Mesenchymal stem cell (in vitro differentiated cells and primary cell): Measurements from ENCODE around the gene BOD1.

Source experiments
- DNase-seq: peaks from one replicate; pipeline ENCODE4 v3.0.0-alpha.2; 2013
- H2AFZ ChIP-seq: one replicate; pipeline ENCODE4 v1.6.1; 2013; ENCODE audit warnings: low read depth, mild to moderate bottlenecking, control low read depth, inconsistent platforms, low read length, moderate library complexity
- H2AK5ac ChIP-seq: 2 replicates; pipeline ENCODE4 v1.6.1; 2013; ENCODE audit warnings: low read length, moderate library complexity, mild to moderate bottlenecking, inconsistent platforms; ENCODE audit not compliant: severe bottlenecking
- H2BK120ac ChIP-seq: one replicate; pipeline ENCODE4 v1.6.1; 2013; ENCODE audit warnings: low read depth, mild to moderate bottlenecking, inconsistent platforms, low read length, moderate library complexity
- H2BK12ac ChIP-seq, 2 experiments: one replicate each; pipeline ENCODE4 v1.6.1; 2013; ENCODE audit warnings: inconsistent platforms in 2 of 2, low read length in 2 of 2, mild to moderate bottlenecking in 2 of 2, moderate library complexity in 2 of 2, control low read depth in 1 of 2
- H2BK15ac ChIP-seq: one replicate; pipeline ENCODE4 v1.6.1; 2013; ENCODE audit warnings: mild to moderate bottlenecking, low read depth, inconsistent platforms; ENCODE audit not compliant: poor library complexity, severe bottlenecking
- H2BK5ac ChIP-seq: 2 replicates; pipeline ENCODE4 v1.6.1; 2013; ENCODE audit warnings: low read depth, mild to moderate bottlenecking, low read length, control low read depth, inconsistent platforms; ENCODE audit not compliant: poor library complexity, severe bottlenecking
- H3K14ac ChIP-seq, 2 experiments: one replicate each; pipeline ENCODE4 v1.6.1; 2013; ENCODE audit warnings: inconsistent platforms in 2 of 2, low read length in 2 of 2, control low read depth in 1 of 2, mild to moderate bottlenecking in 1 of 2, moderate library complexity in 1 of 2
- H3K18ac ChIP-seq, 2 experiments: one replicate each; pipeline ENCODE4 v1.6.1; 2013; ENCODE audit warnings: inconsistent platforms in 2 of 2, low read length in 2 of 2, control low read depth in 1 of 2, low read depth in 1 of 2, mild to moderate bottlenecking in 1 of 2
- H3K23ac ChIP-seq, 2 experiments: one replicate each; pipeline ENCODE4 v1.6.1; 2013; ENCODE audit warnings: inconsistent platforms in 2 of 2, low read length in 2 of 2, mild to moderate bottlenecking in 2 of 2, moderate library complexity in 2 of 2, control low read depth in 1 of 2
- H3K27ac ChIP-seq: 2 replicates; pipeline ENCODE4 v1.5.1; 2013; ENCODE audit warnings: mild to moderate bottlenecking, moderate library complexity, low read length, control low read depth, inconsistent platforms; ENCODE audit not compliant: poor library complexity, severe bottlenecking
- H3K27me3 ChIP-seq, 2 experiments: 2 replicates each; pipeline versions ENCODE4 v1.6.1 to v1.7.0; 2013; ENCODE audit warnings: low read length in 2 of 2, mild to moderate bottlenecking in 2 of 2, moderate library complexity in 2 of 2, control low read depth in 1 of 2, inconsistent platforms in 1 of 2; ENCODE audit not compliant: control insufficient read depth in 1 of 2, insufficient read depth in 1 of 2
- H3K36me3 ChIP-seq, 2 experiments: 2 replicates each; pipeline versions ENCODE4 v1.6.1 to v1.7.0; 2013; ENCODE audit warnings: low read length in 2 of 2, control low read depth in 1 of 2, inconsistent platforms in 1 of 2, low read depth in 1 of 2, mild to moderate bottlenecking in 1 of 2; ENCODE audit not compliant: insufficient read depth in 2 of 2, control insufficient read depth in 1 of 2
- H3K4ac ChIP-seq, 2 experiments: one replicate each; pipeline ENCODE4 v1.6.1; 2013; ENCODE audit warnings: inconsistent platforms in 2 of 2, low read length in 2 of 2, mild to moderate bottlenecking in 2 of 2, moderate library complexity in 2 of 2, control low read depth in 1 of 2, low read depth in 1 of 2
- H3K4me1 ChIP-seq: 2 replicates; pipeline ENCODE4 v1.6.1; 2013; ENCODE audit warnings: low read depth, low read length, control low read depth; ENCODE audit not compliant: control insufficient read depth, insufficient read depth
- H3K4me2 ChIP-seq: 2 replicates; pipeline ENCODE4 v1.6.1; 2013; ENCODE audit warnings: low read length, mild to moderate bottlenecking, inconsistent platforms; ENCODE audit not compliant: poor library complexity, severe bottlenecking
- H3K4me3 ChIP-seq, 2 experiments: 2 replicates each; pipeline versions ENCODE4 v1.5.1 to v1.7.0; 2013; ENCODE audit warnings: low read length in 2 of 2, mild to moderate bottlenecking in 2 of 2, control low read depth in 1 of 2, low read depth in 1 of 2; ENCODE audit not compliant: insufficient read depth in 1 of 2
- H3K79me1 ChIP-seq: replicated peaks from 2 replicates; pipeline ENCODE4 v1.6.1; 2013; ENCODE audit warnings: mild to moderate bottlenecking, control low read depth, low read length, inconsistent platforms; ENCODE audit not compliant: poor library complexity, severe bottlenecking
- H3K9ac ChIP-seq: 2 replicates; pipeline ENCODE4 v1.7.0; 2013; ENCODE audit warnings: mild to moderate bottlenecking, low read length, moderate library complexity
- H3K9me3 ChIP-seq: 2 replicates; pipeline ENCODE4 v1.7.0; 2013; ENCODE audit warnings: mild to moderate bottlenecking, low read length; ENCODE audit not compliant: control insufficient read depth
- H4K8ac ChIP-seq: one replicate; pipeline ENCODE4 v1.6.1; 2013; ENCODE audit warnings: inconsistent platforms, mild to moderate bottlenecking, low read length, moderate library complexity
- H4K91ac ChIP-seq: one replicate; pipeline ENCODE4 v1.6.1; 2013; ENCODE audit warnings: mild to moderate bottlenecking, low read length, inconsistent platforms
- WGBS: methylation state at CpG from one replicate; pipeline ENCODE4 v1.1.7; 2013; ENCODE audit warnings: mixed read lengths; 5-methylcytosine and 5-hydroxymethylcytosine counted together

Gene BOD1

DNA sequence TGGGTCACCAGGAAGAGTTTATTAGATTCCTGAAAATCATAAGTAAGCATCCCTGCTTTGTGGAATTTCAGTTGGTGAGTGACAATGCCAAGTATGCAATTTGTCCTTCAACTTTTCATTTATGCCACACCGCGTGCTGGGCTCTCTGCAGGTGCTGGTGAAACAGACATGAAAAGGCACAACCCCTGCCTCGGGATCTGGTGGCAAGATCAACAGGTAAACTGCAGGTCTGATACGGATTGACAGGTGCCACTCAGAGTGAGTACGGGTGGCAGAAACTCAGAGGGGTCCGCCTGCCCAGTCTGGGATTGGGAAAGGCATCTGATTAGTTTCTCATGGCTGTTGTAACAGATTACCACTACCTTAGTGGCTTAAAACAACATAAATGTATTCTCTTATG lies 40.5 kb downstream of the BOD1 start:
- Histone ChIP-seq H2AK5ac (no peak overlapping the region), H2BK12ac (no peak overlapping the region), H3K27ac (no peak overlapping the region), H4K8ac (no peak overlapping the region), H2BK5ac (no peak overlapping the region), H3K18ac (no peak overlapping the region), H3K14ac (no peak overlapping the region), H3K4me2 (no peak overlapping the region), H2AFZ (no peak overlapping the region), H2BK120ac (no peak overlapping the region), H3K79me1 (no peaks in the 10 kb centered on the region), H3K23ac (no peak overlapping the region), H3K4me1 (peaks cover 2% of the 10 kb centered on the region), H3K4ac (no peak overlapping the region), H2BK15ac (peak overlapping the region; percentile 7), H3K36me3 (no peaks in the 10 kb centered on the region), H3K27me3 (no peaks in the 10 kb centered on the region), H3K9me3 (peaks cover 13% of the 10 kb centered on the region), H3K9ac (no peak overlapping the region), H4K91ac (no peak overlapping the region), H3K4me3 (no peak overlapping the region)
- DNase-seq = no peak
- 92% methylated on average over 5 of the region's 6 CpGs for WGBS

DNA sequence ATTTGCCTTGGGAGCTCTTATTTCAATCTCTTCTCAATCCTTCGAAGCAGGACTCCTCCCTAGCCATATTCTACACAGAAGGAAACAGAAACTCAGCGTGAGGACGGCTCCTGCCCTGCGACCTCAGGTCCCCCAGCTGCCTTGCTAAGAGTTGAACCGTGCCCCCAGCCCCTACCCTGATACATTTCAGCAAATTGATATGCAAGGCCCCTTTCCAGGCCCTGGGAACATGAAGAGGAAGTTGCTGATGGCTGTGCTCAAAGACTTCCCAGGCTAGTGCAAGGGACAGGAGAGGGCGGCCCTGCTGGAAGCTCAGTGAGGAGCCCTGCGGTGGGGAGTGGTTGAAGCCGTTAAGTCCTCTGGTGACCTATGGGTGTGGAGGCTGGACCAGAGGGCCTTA lies 41.5 kb downstream of the BOD1 start:
- Histone ChIP-seq H2AFZ (no peak overlapping the region), H3K79me1 (no peaks in the 10 kb centered on the region), H2BK15ac (no peak overlapping the region), H3K27ac (no peak overlapping the region), H2BK5ac (no peak overlapping the region), H3K4me3 (no peak overlapping the region), H3K18ac (peak overlapping the region in 1 of 2 experiments; percentile 16), H3K9me3 (peaks cover 13% of the 10 kb centered on the region), H3K36me3 (no peaks in the 10 kb centered on the region), H2BK120ac (no peak overlapping the region), H3K14ac (no peak overlapping the region), H4K91ac (no peak overlapping the region), H3K23ac (no peak overlapping the region), H3K4me2 (no peak overlapping the region), H2BK12ac (peak overlapping the region in 1 of 2 experiments; percentile 21), H4K8ac (no peak overlapping the region), H3K4me1 (peaks cover 2% of the 10 kb centered on the region), H2AK5ac (no peak overlapping the region), H3K4ac (peak overlapping the region in 1 of 2 experiments; percentile 27), H3K9ac (no peak overlapping the region), H3K27me3 (no peaks in the 10 kb centered on the region)
- 76% methylated on average over 7 of the region's 8 CpGs for WGBS
- DNase-seq = no peak

DNA sequence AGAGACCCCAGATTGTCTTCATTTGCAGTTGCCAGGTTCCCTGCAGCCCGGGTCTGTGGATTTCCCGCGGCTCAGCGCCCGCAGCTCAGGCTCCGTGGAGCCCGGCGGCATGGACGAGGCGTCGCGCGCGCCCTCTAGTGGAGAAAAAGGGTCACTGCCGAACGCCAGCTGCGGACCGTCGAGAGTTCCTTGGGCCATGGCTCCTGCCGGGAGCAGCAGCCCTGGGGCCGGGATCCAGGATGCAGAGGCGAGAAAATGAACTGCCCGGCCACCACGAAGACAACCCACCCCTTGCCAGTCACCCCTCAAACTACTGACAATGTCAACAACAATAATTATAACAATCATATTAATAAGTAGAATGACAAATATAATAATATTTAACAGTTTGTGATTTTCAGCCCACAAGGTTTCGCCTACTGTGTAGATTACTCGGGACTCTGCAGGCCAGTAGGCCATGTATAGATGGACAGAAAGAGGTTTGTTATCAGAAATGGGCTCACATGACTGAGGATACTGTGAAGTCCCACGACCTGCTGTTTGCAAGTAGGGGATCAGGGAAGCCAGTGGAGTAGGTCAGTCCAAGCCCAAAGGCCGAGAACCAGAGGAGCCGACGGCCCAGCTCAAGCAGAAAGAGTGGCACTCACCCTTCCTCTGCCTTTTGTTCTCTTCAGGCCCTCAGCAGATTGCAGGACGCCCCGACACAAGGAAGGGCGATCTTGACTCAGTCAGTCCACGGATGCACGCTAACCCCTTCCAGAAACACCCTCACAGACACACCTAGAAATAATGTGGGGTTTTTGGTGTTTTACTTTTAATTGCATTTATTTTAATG lies 43.1 kb downstream of the BOD1 start:
- H3K4me2 ChIP-seq = peak overlapping the region; percentile 68
- WGBS = 37% methylated on average over 20 of the region's 35 CpGs
- H3K14ac ChIP-seq = no peak overlapping the region
- peaks cover 7% of the 10 kb centered on the region for H3K9me3 ChIP-seq
- H3K36me3 ChIP-seq = no peaks in the 10 kb centered on the region
- peak overlapping the region in 1 of 2 experiments; percentile 37 for H3K18ac ChIP-seq
- H2AFZ ChIP-seq = no peak overlapping the region
- peak overlapping the region in 1 of 2 experiments; percentile 84 for H2BK12ac ChIP-seq
- H3K9ac ChIP-seq = peak overlapping the region; percentile 62
- peak; percentile 69 for DNase-seq
- H2AK5ac ChIP-seq = no peak overlapping the region
- no peaks in the 10 kb centered on the region for H3K79me1 ChIP-seq
- no peak overlapping the region for H2BK5ac ChIP-seq
- peak overlapping the region; percentile 68 for H4K8ac ChIP-seq
- H4K91ac ChIP-seq = peak overlapping the region; percentile 53
- peaks cover 2% of the 10 kb centered on the region for H3K4me1 ChIP-seq
- H3K4me3 ChIP-seq = peak overlapping the region in 1 of 2 experiments; percentile 69
- peak overlapping the region in 1 of 2 experiments; percentile 18 for H3K23ac ChIP-seq
- no peaks in the 10 kb centered on the region for H3K27me3 ChIP-seq
- H2BK15ac ChIP-seq = peak overlapping the region; percentile 26
- H3K27ac ChIP-seq = no peak overlapping the region
- H2BK120ac ChIP-seq = no peak overlapping the region
- no peak overlapping the region for H3K4ac ChIP-seq

DNA sequence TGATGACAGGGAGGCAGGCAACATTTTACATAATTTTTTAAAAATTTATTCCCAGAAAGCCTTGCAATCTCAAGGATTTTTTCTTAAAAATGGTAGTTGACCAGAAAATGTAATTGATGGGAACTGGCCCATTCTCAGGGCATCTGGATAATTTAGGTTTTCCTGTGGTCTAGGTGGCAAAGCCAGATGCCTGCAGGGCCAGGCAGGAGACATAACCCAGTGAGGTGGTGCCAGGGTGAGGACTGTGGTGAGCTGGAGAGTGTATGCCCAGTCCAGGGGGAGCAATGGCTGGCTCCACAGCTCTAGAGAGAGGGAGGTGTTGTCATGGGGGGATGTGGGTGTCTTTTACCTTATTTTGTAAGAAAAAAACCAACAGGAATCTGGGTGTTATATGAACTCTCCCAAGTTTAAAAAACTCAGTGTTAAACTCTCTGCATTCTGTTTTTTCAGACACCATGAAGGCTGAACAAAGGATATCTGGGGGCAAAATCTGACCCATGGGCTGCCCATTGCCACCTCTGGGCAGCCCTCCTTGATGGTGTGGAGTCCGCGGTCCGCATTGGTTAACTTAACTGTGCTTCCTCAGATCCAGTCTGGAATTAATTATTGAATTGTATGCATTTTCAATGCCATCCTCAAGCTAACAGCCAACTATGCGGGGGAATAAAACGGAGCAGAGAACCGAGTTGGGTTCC lies 43.9 kb downstream of the BOD1 start:
- peaks cover 2% of the 10 kb centered on the region for H3K4me1 ChIP-seq
- H3K4me3 ChIP-seq = peak overlapping the region in 1 of 2 experiments; percentile 69
- peak overlapping the region; percentile 40 to 90 for H3K18ac ChIP-seq
- peak overlapping the region; percentile 62 for H3K9ac ChIP-seq
- peak overlapping the region; percentile 35 to 56 for H2BK12ac ChIP-seq
- no peak overlapping the region for H3K27ac ChIP-seq
- H2BK15ac ChIP-seq = peak overlapping the region; percentile 78
- H2BK5ac ChIP-seq = no peak overlapping the region
- H3K14ac ChIP-seq = no peak overlapping the region
- H2AK5ac ChIP-seq = no peak overlapping the region
- peak overlapping the region; percentile 52 for H4K91ac ChIP-seq
- H3K4me2 ChIP-seq = peak overlapping the region; percentile 68
- peak overlapping the region; percentile 68 for H4K8ac ChIP-seq
- H3K36me3 ChIP-seq = no peaks in the 10 kb centered on the region
- no peak overlapping the region for H3K4ac ChIP-seq
- WGBS = 40% methylated on average over 6 of the region's 6 CpGs
- H3K23ac ChIP-seq = no peak overlapping the region
- peak overlapping the region; percentile 35 for H2BK120ac ChIP-seq
- H3K79me1 ChIP-seq = no peaks in the 10 kb centered on the region
- H2AFZ ChIP-seq = no peak overlapping the region
- peak; percentile 18 for DNase-seq
- H3K27me3 ChIP-seq = no peaks in the 10 kb centered on the region
- peaks cover 10% of the 10 kb centered on the region for H3K9me3 ChIP-seq
